ENCODE results near the gene FUOM. TPM values are rescaled to one million over a fixed set of nuclear protein-coding genes. Genes with fewer than 3 reads are reported as not detected.

Gene FUOM
- total RNA-seq, 2 donors from 2014 or later, result 12.5 to 16.1 TPM

GRCh38 chr10:133359972-133360610, 2.3 kb upstream of the FUOM start:
- DNase-seq, result peak; percentile 49 to 68 (median 57)

GRCh38 chr10:133359554-133359971, 1.7 kb upstream of the FUOM start:
- H3K27ac ChIP-seq, result peak overlapping the region; percentile 9 to 73 (median 65)
- intact Hi-C loops (cut with DNase I), result no loop called here
- peaks cover 0 to 2% of the 10 kb centered on the region in 2 donors for H3K36me3 ChIP-seq (replicated peaks in 1 of 2; ENCODE audit: insufficient read depth in 1 of 2, low read depth in 2 of 2)
- WGBS, 2 donors, result 7 to 12% methylated on average over 4 to 6 of the region's 6 CpGs
- peaks cover 47% of the 10 kb centered on the region for H3K4me1 ChIP-seq
- DNase-seq (peak; percentile 70 to 81 (median 75)), ATAC-seq (peak; percentile 27)
- H3K4me3 ChIP-seq, result no peak overlapping the region
- H3K9me3 ChIP-seq, result no peaks in the 10 kb centered on the region
- no peak for TF ChIP-seq POLR2A (IDR thresholded peaks at IDR 0.05)
- TF ChIP-seq CTCF (IDR thresholded peaks at IDR 0.05), result no peak
- no peaks in the 10 kb centered on the region for H3K27me3 ChIP-seq

More at GRCh38 chr10:133359972-133360610, 2.3 kb upstream of the FUOM start:
- no peak for TF ChIP-seq CTCF (IDR thresholded peaks at IDR 0.05)
- no peak for TF ChIP-seq POLR2A (IDR thresholded peaks at IDR 0.05)
- Histone ChIP-seq H3K36me3 (replicated peaks in 1 of 2; ENCODE audit: insufficient read depth in 1 of 2, low read depth in 2 of 2) (peaks cover 4 to 8% of the 10 kb centered on the region in 2 donors), H3K9me3 (no peaks in the 10 kb centered on the region), H3K27ac (peak overlapping the region; percentile 9 to 73 (median 65)), H3K4me3 (no peak overlapping the region), H3K4me1 (peaks cover 47% of the 10 kb centered on the region), H3K27me3 (no peaks in the 10 kb centered on the region)
- intact Hi-C loops (cut with DNase I), result no loop called here
- peak; percentile 62 for ATAC-seq
- WGBS, 2 donors, result 33 to 53% methylated on average over 16 to 17 of the region's 17 CpGs

- Histone ChIP-seq H3K9me3 (no peaks in the 10 kb centered on the region), H3K27ac (peak overlapping the region in 3 of 4 donors; percentile 64 to 73 (median 66)), H3K4me1 (peaks cover 47% of the 10 kb centered on the region), H3K4me3 (no peak overlapping the region), H3K27me3 (no peaks in the 10 kb centered on the region), H3K36me3 (replicated peaks in 1 of 2; ENCODE audit: insufficient read depth in 1 of 2, low read depth in 2 of 2) (peaks cover 0 to 2% of the 10 kb centered on the region in 2 donors)
- ATAC-seq (no peak), DNase-seq (no peak)
- no peak for TF ChIP-seq POLR2A (IDR thresholded peaks at IDR 0.05)
- TF ChIP-seq CTCF (IDR thresholded peaks at IDR 0.05), result no peak
- 74 to 82% methylated on average over 5 to 11 of the region's 11 CpGs for WGBS, 2 donors
- intact Hi-C loops (cut with DNase I), result no loop called here
Measured at GRCh38 chr10:133358925-133359310, 1.1 kb upstream of the FUOM start.

- WGBS, 2 donors, result 72 to 96% methylated on average over 7 to 19 of the region's 41 CpGs
- no peak for ATAC-seq
Measured at GRCh38 chr10:133358162-133358924, 524 bp upstream of the FUOM start.

More at GRCh38 chr10:133358162-133358924, 524 bp upstream of the FUOM start:
- Histone ChIP-seq H3K27me3 (no peaks in the 10 kb centered on the region), H3K9me3 (no peaks in the 10 kb centered on the region), H3K4me3 (no peak overlapping the region), H3K27ac (peak overlapping the region in 3 of 4 donors; percentile 64 to 73 (median 66)), H3K36me3 (replicated peaks in 1 of 2; ENCODE audit: insufficient read depth in 1 of 2, low read depth in 2 of 2) (peaks cover 0 to 2% of the 10 kb centered on the region in 2 donors), H3K4me1 (peaks cover 47% of the 10 kb centered on the region)
- TF ChIP-seq POLR2A (IDR thresholded peaks at IDR 0.05) (no peak), CTCF (IDR thresholded peaks at IDR 0.05) (no peak)
- intact Hi-C loops (cut with DNase I), result no loop called here
- DNase-seq, result peak; percentile 41 to 70 (median 46)

All from body of pancreas (tissue), 4 donors.